ACHN (cell line): ENCODE measurements around the gene CEP63.
"Not testable (repeated sequence)": the region's sequence is repeated elsewhere in the genome, so short reads cannot be mapped to it uniquely, and the experiment has no call there.

Experiments used
- DNase-seq: peaks from one replicate; pipeline ENCODE4 v3.0.0-alpha.2; 2015
- in situ Hi-C: cut with HindIII; loops from 2 replicates; pipeline ENCODE4 v1.10.0; 2017; ENCODE audit warnings: low sequenced_read_pairs, low pct_ligation_motif_present, low pct_unique_long_range_greater_than_20kb

Gene CEP63

GRCh38 chr3:134543113-134543512 is 57.3 kb downstream of the CEP63 start:
- no peak for DNase-seq
- in situ Hi-C loops, result no loop called here

GRCh38 chr3:134544316-134544715 is 58.5 kb downstream of the CEP63 start:
- no peak for DNase-seq
- in situ Hi-C loops, result no loop called here

- in situ Hi-C loops, DNase-seq: not testable (repeated sequence)
These were observed 58.9 kb downstream of the CEP63 start for GRCh38 chr3:134544783-134545182.

GRCh38 chr3:134545818-134546217 is 60.0 kb downstream of the CEP63 start:
- in situ Hi-C loops, result no loop called here
- no peak for DNase-seq

- DNase-seq, result no peak
- in situ Hi-C loops, result no loop called here
These were observed 66.9 kb downstream of the CEP63 start for GRCh38 chr3:134552784-134553183.

- DNase-seq, result no peak
- in situ Hi-C loops, result no loop called here
These were observed 73.7 kb downstream of the CEP63 start for GRCh38 chr3:134559591-134559990.

- in situ Hi-C loops, result no loop called here
These were observed 76.2 kb downstream of the CEP63 start for GRCh38 chr3:134562055-134562454.

GRCh38 chr3:134563601-134564000 is 77.7 kb downstream of the CEP63 start:
- no peak for DNase-seq
- in situ Hi-C loops, result no loop called here

More at GRCh38 chr3:134562055-134562454, 76.2 kb downstream of the CEP63 start:
- DNase-seq, result no peak

- in situ Hi-C loops, result no loop called here
- no peak for DNase-seq
These were observed 79.1 kb downstream of the CEP63 start for GRCh38 chr3:134564991-134565390.

GRCh38 chr3:134567605-134568004 is 81.7 kb downstream of the CEP63 start:
- no peak for DNase-seq
- in situ Hi-C loops, result no loop called here

- DNase-seq, result no peak
These were observed 82.9 kb downstream of the CEP63 start for GRCh38 chr3:134568790-134569189.

GRCh38 chr3:134569899-134570298 is 84.0 kb downstream of the CEP63 start:
- in situ Hi-C loops, result not testable (repeated sequence)

More at GRCh38 chr3:134568790-134569189, 82.9 kb downstream of the CEP63 start:
- in situ Hi-C loops, result no loop called here

GRCh38 chr3:134576426-134576825 is 90.6 kb downstream of the CEP63 start:
- in situ Hi-C loops, result no loop called here
- no peak for DNase-seq

More at GRCh38 chr3:134569899-134570298, 84.0 kb downstream of the CEP63 start:
- not testable (repeated sequence) for DNase-seq

GRCh38 chr3:134576831-134577230 is 91.0 kb downstream of the CEP63 start:
- DNase-seq, result no peak
- in situ Hi-C loops, result no loop called here

GRCh38 chr3:134579141-134579665 is 93.3 kb downstream of the CEP63 start:
- in situ Hi-C loops, result no loop called here
- DNase-seq, result no peak

GRCh38 chr3:134590766-134591165 is 104.9 kb downstream of the CEP63 start:
- in situ Hi-C loops, result no loop called here
- DNase-seq, result no peak

- in situ Hi-C loops, result no loop called here
- DNase-seq, result no peak
These were observed 106.9 kb downstream of the CEP63 start for GRCh38 chr3:134592806-134593205.

GRCh38 chr3:134594331-134594741 is 108.5 kb downstream of the CEP63 start:
- in situ Hi-C loops, result no loop called here

GRCh38 chr3:134594986-134595385 is 109.1 kb downstream of the CEP63 start:
- in situ Hi-C loops, DNase-seq: not testable (repeated sequence)

More at GRCh38 chr3:134594331-134594741, 108.5 kb downstream of the CEP63 start:
- DNase-seq, result no peak

GRCh38 chr3:134597390-134597970 is 111.6 kb downstream of the CEP63 start:
- DNase-seq, result no peak
- in situ Hi-C loops, result no loop called here
